Measurements from ENCODE around the gene NCK2.

Gene NCK2

DNA sequence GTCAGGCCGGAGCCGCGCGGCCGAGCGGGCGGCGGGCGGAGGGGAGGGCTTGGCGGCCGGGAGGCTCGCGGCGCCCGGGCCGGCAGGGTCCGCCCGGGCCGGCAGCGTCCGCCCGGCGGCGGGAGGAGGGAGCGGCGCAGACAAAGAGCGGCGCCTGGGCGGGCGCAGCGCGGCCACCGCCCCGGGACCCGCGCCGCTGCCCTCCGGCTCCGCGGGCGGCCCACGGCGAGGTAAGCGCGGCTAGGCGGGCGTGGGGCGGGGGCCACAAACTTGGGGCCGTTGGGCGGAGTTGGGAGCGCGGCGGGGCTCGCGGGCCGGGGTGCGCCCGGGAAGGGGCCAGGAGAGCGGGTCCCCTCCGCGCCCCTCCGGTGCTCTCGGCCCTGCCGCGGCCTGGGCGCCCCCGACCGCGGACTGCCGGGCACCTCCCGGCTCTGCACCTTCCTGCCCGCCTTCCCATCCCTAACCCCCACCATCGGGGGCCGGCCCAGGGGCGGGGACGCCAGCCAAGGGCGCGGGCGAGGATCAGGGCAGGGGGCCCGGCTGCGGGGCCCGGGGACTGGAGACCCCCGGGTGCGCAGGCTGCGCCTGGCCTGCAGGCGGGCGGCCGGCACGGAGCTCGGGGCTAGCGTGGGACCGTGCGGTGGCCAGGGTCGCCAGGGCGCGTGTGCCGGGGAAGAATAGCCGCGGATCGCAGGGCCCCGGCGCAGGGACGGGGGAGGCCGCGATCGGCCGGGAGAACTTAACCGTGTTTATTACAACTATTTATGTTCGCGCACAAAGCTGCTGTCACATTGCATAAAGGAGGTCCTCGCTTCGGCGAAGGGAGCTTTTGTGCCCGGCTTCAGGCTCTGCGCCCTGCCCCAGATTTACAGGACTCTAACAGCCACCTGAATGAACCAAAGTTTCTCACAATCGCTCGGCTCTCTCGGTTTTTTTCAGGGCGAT is at the start of gene NCK2:
Gene NCK2, plus strand, starts transcription at position 4 of the 945 bp plus-strand sequence. CDS start 110,152 bp downstream, outside the sequence.
- Histone ChIP-seq H3F3A (ENCODE audit: control insufficient read depth, insufficient read depth) (peaks cover 13% of the 10 kb centered on the region), H3K4me3 (ENCODE audit: low read length) (peak within 1 kb of the TSS; percentile 88), H3K9me2 (replicated peaks; ENCODE audit: control insufficient read depth, low read length) (no peaks in the 10 kb centered on the region), H3K27me3 (ENCODE audit: control insufficient read depth, low read length) (no peaks in the 10 kb centered on the region), H3K4me2 (ENCODE audit: low read length) (peak within 1 kb of the TSS; percentile 96), H4K20me1 (ENCODE audit: control insufficient read depth, insufficient read depth, low read depth, low read length) (peaks cover 9% of the 10 kb centered on the region; the same call in 1 of the 2 replicates), H3K36me3 (ENCODE audit: control insufficient read depth, low read length) (0 out of 2 replicates have a peak, but pooled peaks cover 5% of the 10 kb centered on the region), H3K79me2 (ENCODE audit: control insufficient read depth, low read length) (peaks cover 48% of the 10 kb centered on the region), H3K9me3 (ENCODE audit: control insufficient read depth, insufficient read depth, low read length) (no peaks in the 10 kb centered on the region), H3K4me1 (ENCODE audit: control insufficient read depth, low read length) (peaks cover 49% of the 10 kb centered on the region), H3K27ac (ENCODE audit: low read depth, low read length) (peak within 1 kb of the TSS; percentile 21)
- TF ChIP-seq, protein P1, sequence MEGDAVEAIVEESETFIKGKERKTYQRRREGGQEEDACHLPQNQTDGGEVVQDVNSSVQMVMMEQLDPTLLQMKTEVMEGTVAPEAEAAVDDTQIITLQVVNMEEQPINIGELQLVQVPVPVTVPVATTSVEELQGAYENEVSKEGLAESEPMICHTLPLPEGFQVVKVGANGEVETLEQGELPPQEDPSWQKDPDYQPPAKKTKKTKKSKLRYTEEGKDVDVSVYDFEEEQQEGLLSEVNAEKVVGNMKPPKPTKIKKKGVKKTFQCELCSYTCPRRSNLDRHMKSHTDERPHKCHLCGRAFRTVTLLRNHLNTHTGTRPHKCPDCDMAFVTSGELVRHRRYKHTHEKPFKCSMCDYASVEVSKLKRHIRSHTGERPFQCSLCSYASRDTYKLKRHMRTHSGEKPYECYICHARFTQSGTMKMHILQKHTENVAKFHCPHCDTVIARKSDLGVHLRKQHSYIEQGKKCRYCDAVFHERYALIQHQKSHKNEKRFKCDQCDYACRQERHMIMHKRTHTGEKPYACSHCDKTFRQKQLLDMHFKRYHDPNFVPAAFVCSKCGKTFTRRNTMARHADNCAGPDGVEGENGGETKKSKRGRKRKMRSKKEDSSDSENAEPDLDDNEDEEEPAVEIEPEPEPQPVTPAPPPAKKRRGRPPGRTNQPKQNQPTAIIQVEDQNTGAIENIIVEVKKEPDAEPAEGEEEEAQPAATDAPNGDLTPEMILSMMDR (IDR thresholded peaks at IDR 0.05; ENCODE audit: low read depth, low read length, poor library complexity, severe bottlenecking): no peak
- no peak for TF ChIP-seq EZH2phosphoT487 (IDR thresholded peaks at IDR 0.05; ENCODE audit: borderline replicate concordance, low read length)

DNA sequence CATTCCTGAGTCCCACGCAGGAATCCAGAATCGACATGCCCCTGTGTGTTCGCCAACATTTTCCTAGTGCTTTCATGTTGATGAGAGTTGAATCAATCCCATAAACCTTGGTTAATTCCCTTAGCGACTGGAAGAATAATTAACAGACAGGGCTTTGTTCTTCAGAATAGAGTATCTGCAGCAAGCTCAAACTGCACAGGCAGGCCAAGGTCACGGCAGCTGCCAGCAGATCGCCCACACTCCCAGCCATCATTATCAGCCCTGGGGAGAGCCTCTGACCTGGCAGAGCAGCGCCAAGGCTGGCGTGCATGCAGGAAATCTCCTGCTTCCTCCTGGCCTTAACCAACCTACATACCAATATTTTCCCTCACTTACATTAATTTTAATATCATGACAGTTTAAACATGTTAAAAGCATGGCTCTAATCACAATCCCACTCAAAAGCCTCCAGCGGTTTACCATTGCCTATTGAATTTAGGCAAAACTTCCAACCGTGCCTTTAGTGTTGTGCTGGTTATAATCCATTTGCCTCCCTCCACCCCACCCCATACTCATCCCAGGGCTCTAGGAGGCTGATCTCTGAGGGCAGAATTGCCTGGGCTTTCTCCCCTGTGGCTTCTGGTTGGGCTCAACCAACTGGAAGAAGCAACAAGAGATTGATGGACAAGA is 46.8 kb upstream of the NCK2 start:
- H3K9me2 ChIP-seq (replicated peaks; ENCODE audit: control insufficient read depth, low read length): no peaks in the 10 kb centered on the region
- H3K4me2 ChIP-seq (ENCODE audit: low read length): no peak overlapping the region
- no peaks in the 10 kb centered on the region for H3K79me2 ChIP-seq (ENCODE audit: control insufficient read depth, low read length)
- no peaks in the 10 kb centered on the region for H3K4me1 ChIP-seq (ENCODE audit: control insufficient read depth, low read length)
- peaks cover 2% of the 10 kb centered on the region; the same call in 1 of the 2 replicates for H3K27me3 ChIP-seq (ENCODE audit: control insufficient read depth, low read length)
- TF ChIP-seq, protein P1 (IDR thresholded peaks at IDR 0.05; ENCODE audit: low read depth, low read length, poor library complexity, severe bottlenecking): no peak
- no peak for TF ChIP-seq EZH2phosphoT487 (IDR thresholded peaks at IDR 0.05; ENCODE audit: borderline replicate concordance, low read length)
- H3K36me3 ChIP-seq (ENCODE audit: control insufficient read depth, low read length): no peaks in the 10 kb centered on the region
- H4K20me1 ChIP-seq (ENCODE audit: control insufficient read depth, insufficient read depth, low read depth, low read length): no peaks in the 10 kb centered on the region
- H3K4me3 ChIP-seq (ENCODE audit: low read length): no peak overlapping the region
- H3F3A ChIP-seq (ENCODE audit: control insufficient read depth, insufficient read depth): no peaks in the 10 kb centered on the region
- no peak overlapping the region for H3K27ac ChIP-seq (ENCODE audit: low read depth, low read length)
- H3K9me3 ChIP-seq (ENCODE audit: control insufficient read depth, insufficient read depth, low read length): no peaks in the 10 kb centered on the region

DNA sequence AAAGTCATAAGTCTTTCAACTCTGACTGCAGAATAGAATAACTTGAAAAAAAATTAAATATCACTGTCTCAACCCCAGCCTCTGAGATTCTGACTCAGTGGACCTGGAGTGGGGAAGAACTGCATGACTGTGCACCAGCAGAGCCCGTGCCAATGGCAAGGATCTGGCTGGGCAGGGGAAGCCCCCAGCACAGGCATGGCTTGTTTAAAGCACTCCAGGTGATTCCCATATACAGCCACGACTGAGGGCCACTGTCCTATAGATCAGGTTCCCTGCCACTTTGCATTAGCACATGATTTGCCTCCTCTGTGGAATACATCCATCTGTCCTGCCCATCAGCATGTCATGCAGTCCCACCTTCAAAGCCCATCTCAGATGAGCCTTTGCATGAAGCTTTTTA is 45.9 kb upstream of the NCK2 start:
- Histone ChIP-seq H4K20me1 (ENCODE audit: control insufficient read depth, insufficient read depth, low read depth, low read length) (no peaks in the 10 kb centered on the region), H3K27me3 (ENCODE audit: control insufficient read depth, low read length) (peaks cover 2% of the 10 kb centered on the region; the same call in 1 of the 2 replicates), H3K4me1 (ENCODE audit: control insufficient read depth, low read length) (no peaks in the 10 kb centered on the region), H3K36me3 (ENCODE audit: control insufficient read depth, low read length) (no peaks in the 10 kb centered on the region), H3F3A (ENCODE audit: control insufficient read depth, insufficient read depth) (no peaks in the 10 kb centered on the region), H3K4me2 (ENCODE audit: low read length) (no peak overlapping the region), H3K9me3 (ENCODE audit: control insufficient read depth, insufficient read depth, low read length) (no peaks in the 10 kb centered on the region), H3K9me2 (replicated peaks; ENCODE audit: control insufficient read depth, low read length) (no peaks in the 10 kb centered on the region), H3K27ac (ENCODE audit: low read depth, low read length) (no peak overlapping the region), H3K79me2 (ENCODE audit: control insufficient read depth, low read length) (no peaks in the 10 kb centered on the region), H3K4me3 (ENCODE audit: low read length) (no peak overlapping the region)
- TF ChIP-seq, protein P1 (IDR thresholded peaks at IDR 0.05; ENCODE audit: low read depth, low read length, poor library complexity, severe bottlenecking): no peak
- TF ChIP-seq EZH2phosphoT487 (IDR thresholded peaks at IDR 0.05; ENCODE audit: borderline replicate concordance, low read length): no peak

Data from DOHH2 (cell line).